Activated CD8-positive, alpha-beta memory T cell treated with anti-CD3 and anti-CD28 coated beads for 36 hours (primary cell): ENCODE measurements around the gene SLC25A20. TPM values are rescaled to one million over a fixed set of nuclear protein-coding genes. Genes with fewer than 3 reads are reported as not detected.
"Not testable (repeated sequence)": the region's sequence is repeated elsewhere in the genome, so short reads cannot be mapped to it uniquely, and the experiment has no call there.

Experiments used
- CTCF ChIA-PET: fragments of 350-600 bp; sonication (Branson Sonifier 250); formaldehyde crosslinking; loops from one replicate; lab custom pipeline; 2021; ENCODE audit warnings: antibody characterized with exemption; lab: Charles Lee
- POLR2A ChIA-PET: fragments of 350-600 bp; sonication (Branson Sonifier 250); formaldehyde crosslinking; loops from one replicate; lab custom pipeline; 2021; ENCODE audit warnings: antibody characterized with exemption; lab: Charles Lee
- total RNA-seq, 2 experiments: library from RNA; stranded (reverse); gene quantifications; one replicate each; pipeline ENCODE4 v1.2.3, GENCODE V29; 2021

SLC25A20 gene
- total RNA-seq, 2 experiments from 2014 or later = 21.3 to 24.1 TPM

- CTCF ChIA-PET = interaction anchor here (0.7 kb wide), 1 partner anchor 95 kb away, joined by 3 read pairs; no protein-coding TSS in a partner anchor
These were observed 42.2 kb downstream of the SLC25A20 start for GRCh38 chr3:48856469-48856868.

GRCh38 chr3:48855681-48856447, 42.8 kb downstream of the SLC25A20 start:
- CTCF ChIA-PET = interaction anchor here (0.7 kb wide), 1 partner anchor 94 kb away, joined by 3 read pairs; no protein-coding TSS in a partner anchor
- POLR2A ChIA-PET = interaction anchor here (0.5 kb wide), 1 partner anchor 64 kb away, joined by 4 read pairs; no protein-coding TSS in a partner anchor

More at GRCh38 chr3:48856469-48856868, 42.2 kb downstream of the SLC25A20 start:
- POLR2A ChIA-PET = interaction anchor here (0.6 kb wide), 1 partner anchor 8 kb away, joined by 3 read pairs; no protein-coding TSS in a partner anchor

DNA sequence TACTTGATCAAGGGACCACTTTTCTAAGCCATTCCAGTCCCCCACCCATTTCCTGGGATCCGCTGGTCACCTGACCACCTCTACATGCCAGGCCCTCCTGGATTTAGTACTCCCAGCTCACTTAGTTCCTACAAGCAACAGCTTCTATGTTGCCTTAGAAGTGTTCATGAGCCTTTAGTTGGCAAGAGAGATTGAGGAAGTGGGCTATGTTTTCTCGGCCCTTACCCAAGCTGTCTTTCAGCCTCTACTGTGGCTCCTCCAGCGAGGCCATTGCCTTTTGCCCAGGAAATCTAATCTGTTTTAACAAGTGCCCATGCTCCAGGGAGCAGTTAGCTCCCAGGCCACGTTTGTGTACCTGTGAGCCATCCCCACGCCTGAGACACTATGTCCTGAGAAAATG, 46.5 kb downstream of the SLC25A20 start:
- ChIA-PET CTCF (no interaction called here), POLR2A (no interaction called here)

- POLR2A ChIA-PET = no interaction called here
These were observed 47.3 kb downstream of the SLC25A20 start for GRCh38 chr3:48851407-48851806.

DNA sequence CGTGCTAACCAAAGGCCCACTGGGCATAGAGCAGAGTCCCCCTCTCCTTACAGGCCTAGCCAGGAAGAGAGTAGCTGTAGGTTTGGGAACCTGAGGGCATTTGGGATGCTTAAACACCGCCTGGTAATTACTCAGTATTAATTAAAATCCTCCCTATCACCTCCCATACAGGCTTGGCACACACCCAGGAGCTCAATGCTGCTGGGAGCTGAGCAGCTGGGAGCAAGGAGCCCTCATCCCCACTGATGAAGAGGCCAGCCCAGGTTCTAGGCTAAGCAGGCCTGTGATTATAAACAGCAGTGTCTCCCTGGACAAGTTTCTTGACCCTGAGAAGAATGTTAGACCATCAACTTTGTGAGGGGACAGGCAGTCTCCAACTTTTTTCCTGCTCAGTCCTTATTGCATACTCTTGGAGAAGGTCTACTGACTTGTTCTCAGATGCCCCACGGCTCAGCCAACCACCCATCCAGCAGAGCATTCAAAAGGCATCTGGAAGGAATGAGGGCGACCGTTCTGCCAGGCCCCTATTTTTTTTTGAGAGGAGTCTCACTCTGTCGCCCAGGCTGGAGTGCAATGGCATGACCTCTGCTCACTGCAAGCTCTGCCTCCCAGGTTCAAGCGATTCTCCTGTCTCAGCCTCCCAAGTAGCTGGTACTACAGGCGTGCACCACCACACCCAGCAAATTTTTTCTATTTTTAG, 49.7 kb downstream of the SLC25A20 start:
- ChIA-PET CTCF (interaction anchor here (0.6 kb wide), 1 partner anchor 8 kb away, joined by 3 read pairs; no protein-coding TSS in a partner anchor), POLR2A (interaction anchor here (0.9 kb wide), 1 partner anchor 22 kb away, joined by 3 read pairs; no protein-coding TSS in a partner anchor)

More at GRCh38 chr3:48851407-48851806, 47.3 kb downstream of the SLC25A20 start:
- CTCF ChIA-PET = no interaction called here

GRCh38 chr3:48847504-48848423, 50.9 kb downstream of the SLC25A20 start, which contains the start of gene PRKAR2A:
PRKAR2A (minus strand) TSS chr3:48847874; CDS start chr3:48847596, 278 bp downstream.
- POLR2A ChIA-PET = interaction anchor here (0.6 to 1.9 kb wide), 7 partner anchors 9 to 176 kb away, joined by 3 to 13 read pairs (median 8); partner anchors contain the start of genes ARIH2 and SLC25A20
- CTCF ChIA-PET = interaction anchor here (0.5 to 1.3 kb wide), 2 partner anchors 50 to 336 kb away, joined by 4 to 5 read pairs; no protein-coding TSS in a partner anchor

GRCh38 chr3:48847053-48847503, 51.6 kb downstream of the SLC25A20 start:
- POLR2A ChIA-PET = interaction anchor here (1.2 to 1.9 kb wide), 4 partner anchors 35 to 81 kb away, joined by 6 to 9 read pairs (median 8); partner anchors contain the start of genes ARIH2 and SLC25A20
- CTCF ChIA-PET = interaction anchor here (1.3 kb wide), 1 partner anchor 51 kb away, joined by 5 read pairs; no protein-coding TSS in a partner anchor

DNA sequence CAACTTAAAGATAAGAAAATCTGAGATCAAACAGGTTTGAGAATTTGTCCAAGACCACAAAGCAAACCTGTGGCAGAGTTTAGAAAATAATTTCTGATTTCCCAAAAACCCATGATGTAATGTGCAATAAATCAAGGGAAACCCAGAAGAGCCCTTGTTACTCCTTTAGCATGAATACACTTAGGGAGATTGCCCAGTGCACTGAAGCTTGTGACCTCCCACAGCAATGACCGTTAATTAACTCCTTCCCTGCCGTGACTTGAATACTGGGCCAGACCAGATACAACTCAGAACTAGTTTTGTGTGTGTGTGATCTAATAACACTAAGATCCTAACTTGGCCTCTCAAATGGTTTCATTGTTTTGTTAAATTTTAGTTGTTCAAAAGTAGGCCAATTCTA, 53.5 kb downstream of the SLC25A20 start:
- ChIA-PET POLR2A (no interaction called here), CTCF (no interaction called here)

GRCh38 chr3:48837163-48837562, 61.5 kb downstream of the SLC25A20 start:
- POLR2A ChIA-PET = no interaction called here
- CTCF ChIA-PET = interaction anchor here (0.6 kb wide), 2 partner anchors 258 to 260 kb away, joined by 3 to 7 read pairs; no protein-coding TSS in a partner anchor

GRCh38 chr3:48835650-48836366, 62.9 kb downstream of the SLC25A20 start:
- CTCF ChIA-PET = interaction anchor here (0.6 kb wide), 2 partner anchors 40 to 408 kb away, joined by 3 read pairs; no protein-coding TSS in a partner anchor
- POLR2A ChIA-PET = no interaction called here

DNA sequence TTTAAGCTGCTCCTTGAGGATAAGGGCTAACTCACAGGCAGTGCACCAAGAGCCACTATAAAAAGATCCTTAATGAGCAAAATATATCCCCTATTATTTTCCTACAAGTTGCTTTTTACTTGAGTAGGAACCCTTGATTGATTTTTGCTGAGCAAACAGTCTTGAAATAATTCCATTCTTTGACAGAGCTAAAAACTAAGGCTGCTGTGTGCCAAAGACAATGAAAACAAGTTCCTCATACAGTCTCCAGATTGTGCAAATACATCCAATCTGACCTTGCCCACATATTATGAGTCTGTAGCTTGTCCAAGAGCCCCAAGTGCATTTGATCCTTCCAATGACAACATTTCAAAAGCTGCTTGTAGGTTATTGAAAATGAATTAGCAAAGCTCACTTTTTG, 66.0 kb downstream of the SLC25A20 start:
- ChIA-PET CTCF (interaction anchor here (0.6 to 1.2 kb wide), 3 partner anchors 20 to 840 kb away, joined by 3 read pairs; no protein-coding TSS in a partner anchor), POLR2A (no interaction called here)

- POLR2A ChIA-PET = no interaction called here
- CTCF ChIA-PET = no interaction called here
These were observed 68.0 kb downstream of the SLC25A20 start for GRCh38 chr3:48830715-48831114.

GRCh38 chr3:48829525-48829924, 69.2 kb downstream of the SLC25A20 start:
- POLR2A ChIA-PET = interaction anchor here (0.7 kb wide), 1 partner anchor 90 kb away, joined by 7 read pairs; no protein-coding TSS in a partner anchor
- CTCF ChIA-PET = not testable (repeated sequence)

- POLR2A ChIA-PET = not testable (repeated sequence)
- CTCF ChIA-PET = interaction anchor here (0.5 to 1.2 kb wide), 2 partner anchors 10 to 43 kb away, joined by 3 to 4 read pairs; no protein-coding TSS in a partner anchor
These were observed 70.8 kb downstream of the SLC25A20 start for GRCh38 chr3:48827874-48828273.

DNA sequence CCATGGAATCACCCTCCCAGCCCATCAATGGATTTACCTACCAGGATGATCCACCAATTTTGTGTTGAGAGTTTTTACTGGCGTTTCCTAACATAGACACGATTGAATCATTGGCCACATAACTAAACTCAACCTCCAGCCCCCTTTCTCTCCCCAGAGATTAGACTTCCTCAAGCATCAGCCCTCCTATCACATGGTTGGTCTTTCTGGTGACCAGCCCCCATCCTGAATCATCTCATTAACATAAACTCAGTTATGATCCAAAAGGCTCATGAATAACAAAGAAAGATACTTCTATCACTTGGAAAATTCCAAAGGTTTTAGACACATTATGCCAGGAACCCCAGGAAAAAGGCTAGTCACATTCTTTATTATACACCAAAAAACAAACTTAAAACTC, 72.2 kb downstream of the SLC25A20 start:
- ChIA-PET CTCF (no interaction called here), POLR2A (no interaction called here)

GRCh38 chr3:48820612-48821324, 77.9 kb downstream of the SLC25A20 start:
- POLR2A ChIA-PET = no interaction called here
- CTCF ChIA-PET = interaction anchor here (0.6 to 0.7 kb wide), 2 partner anchors 103 to 147 kb away, joined by 4 read pairs; no protein-coding TSS in a partner anchor
